GOT3 (cell line): ENCODE measurements around the gene ZNHIT2.

Source experiments
- DNase-seq: peaks from one replicate; lab custom pipeline; 2025; ENCODE audit warnings: mixed read lengths; lab: John Stamatoyannopoulos, UW

ZNHIT2 gene

GRCh38 chr11:65103476-65103875, 14.0 kb downstream of the ZNHIT2 start:
- DNase-seq = no peak

GRCh38 chr11:65102142-65103095, 15.1 kb downstream of the ZNHIT2 start:
- no peak for DNase-seq

GRCh38 chr11:65100674-65101350, 16.7 kb downstream of the ZNHIT2 start:
- DNase-seq = no peak

- DNase-seq = no peak
Measured at GRCh38 chr11:65096926-65097325, 20.6 kb downstream of the ZNHIT2 start.

- DNase-seq = peak; percentile 21
Measured at GRCh38 chr11:65095974-65096806, 21.3 kb downstream of the ZNHIT2 start, which contains the start of gene VPS51. Gene VPS51 (plus strand): TSS chr11:65096214. CDS start chr11:65096251, 37 bp downstream.

- no peak for DNase-seq
Measured at GRCh38 chr11:65095427-65095826, 22.1 kb downstream of the ZNHIT2 start.

GRCh38 chr11:65090628-65091027, 26.9 kb downstream of the ZNHIT2 start:
- DNase-seq = no peak

- DNase-seq = no peak
Measured at GRCh38 chr11:65089621-65090020, 27.9 kb downstream of the ZNHIT2 start.

GRCh38 chr11:65087827-65088226, 29.7 kb downstream of the ZNHIT2 start:
- no peak for DNase-seq

- DNase-seq = no peak
Measured at GRCh38 chr11:65087216-65087615, 30.3 kb downstream of the ZNHIT2 start.

- no peak for DNase-seq
Measured at GRCh38 chr11:65086809-65087208, 30.7 kb downstream of the ZNHIT2 start.

- DNase-seq = no peak
Measured at GRCh38 chr11:65085446-65085845, 32.1 kb downstream of the ZNHIT2 start.

GRCh38 chr11:65084598-65085375, 32.7 kb downstream of the ZNHIT2 start:
- no peak for DNase-seq

GRCh38 chr11:65083834-65084597, 33.5 kb downstream of the ZNHIT2 start, which contains the start of the genes CDCA5 and ZFPL1:
Gene CDCA5 (minus strand): TSS chr11:65084040. CDS start chr11:65083978, 62 bp downstream.
Gene ZFPL1 (plus strand): TSS chr11:65084222. CDS start chr11:65084699, 477 bp downstream.
- DNase-seq = peak; percentile 56

- DNase-seq = no peak
Measured at GRCh38 chr11:65083134-65083833, 34.2 kb downstream of the ZNHIT2 start.

- DNase-seq = no peak
Measured at GRCh38 chr11:65078786-65079342, 38.6 kb downstream of the ZNHIT2 start.

GRCh38 chr11:65078151-65078550, 39.4 kb downstream of the ZNHIT2 start:
- no peak for DNase-seq

GRCh38 chr11:65077451-65077850, 40.0 kb downstream of the ZNHIT2 start:
- DNase-seq = no peak

- DNase-seq = no peak
Measured at GRCh38 chr11:65072631-65072966, 44.9 kb downstream of the ZNHIT2 start.
